ENCODE measurements around the gene NEK6.

DNA sequence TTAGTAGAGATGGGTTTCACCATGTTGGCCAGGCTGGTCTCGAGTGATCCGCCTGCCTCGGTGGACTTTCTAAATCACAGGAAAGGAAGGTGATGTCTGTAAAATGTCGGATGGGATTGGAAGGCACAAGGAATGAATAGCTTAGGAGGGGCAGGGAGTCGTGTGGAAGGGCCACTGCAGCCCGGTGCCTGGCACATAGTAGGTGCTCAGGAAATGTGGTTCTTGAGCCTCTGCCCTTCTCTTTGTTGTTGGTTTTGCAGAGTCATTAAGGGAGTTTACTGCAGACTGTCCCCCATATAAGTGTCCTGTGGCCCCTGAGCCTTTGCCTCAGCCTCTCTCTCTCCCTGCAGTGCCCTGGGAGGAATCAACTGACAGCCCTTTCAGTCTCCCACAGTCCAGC lies 11.8 kb downstream of the NEK6 start:
- TF ChIP-seq, protein P1, sequence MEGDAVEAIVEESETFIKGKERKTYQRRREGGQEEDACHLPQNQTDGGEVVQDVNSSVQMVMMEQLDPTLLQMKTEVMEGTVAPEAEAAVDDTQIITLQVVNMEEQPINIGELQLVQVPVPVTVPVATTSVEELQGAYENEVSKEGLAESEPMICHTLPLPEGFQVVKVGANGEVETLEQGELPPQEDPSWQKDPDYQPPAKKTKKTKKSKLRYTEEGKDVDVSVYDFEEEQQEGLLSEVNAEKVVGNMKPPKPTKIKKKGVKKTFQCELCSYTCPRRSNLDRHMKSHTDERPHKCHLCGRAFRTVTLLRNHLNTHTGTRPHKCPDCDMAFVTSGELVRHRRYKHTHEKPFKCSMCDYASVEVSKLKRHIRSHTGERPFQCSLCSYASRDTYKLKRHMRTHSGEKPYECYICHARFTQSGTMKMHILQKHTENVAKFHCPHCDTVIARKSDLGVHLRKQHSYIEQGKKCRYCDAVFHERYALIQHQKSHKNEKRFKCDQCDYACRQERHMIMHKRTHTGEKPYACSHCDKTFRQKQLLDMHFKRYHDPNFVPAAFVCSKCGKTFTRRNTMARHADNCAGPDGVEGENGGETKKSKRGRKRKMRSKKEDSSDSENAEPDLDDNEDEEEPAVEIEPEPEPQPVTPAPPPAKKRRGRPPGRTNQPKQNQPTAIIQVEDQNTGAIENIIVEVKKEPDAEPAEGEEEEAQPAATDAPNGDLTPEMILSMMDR (IDR thresholded peaks at IDR 0.05; ENCODE audit: low read depth, low read length, poor library complexity, severe bottlenecking) = no peak
- no peak for TF ChIP-seq EZH2phosphoT487 (IDR thresholded peaks at IDR 0.05; ENCODE audit: borderline replicate concordance, low read length)
